ENCODE measurements around the gene EYA2.

The EYA2 gene

GRCh38 chr20:46984405-46984804 is 89.8 kb downstream of the EYA2 start:
- DNase-seq: no peak

GRCh38 chr20:46985250-46985649 is 90.6 kb downstream of the EYA2 start:
- no peak for DNase-seq

- DNase-seq: no peak
These were observed 91.0 kb downstream of the EYA2 start for GRCh38 chr20:46985671-46986070.

GRCh38 chr20:46987001-46987400 is 92.4 kb downstream of the EYA2 start:
- no peak for DNase-seq

- no peak for DNase-seq
These were observed 95.5 kb downstream of the EYA2 start for GRCh38 chr20:46990017-46990595.

GRCh38 chr20:46990596-46991104 is 96.0 kb downstream of the EYA2 start:
- DNase-seq: no peak

- no peak for DNase-seq
These were observed 96.5 kb downstream of the EYA2 start for GRCh38 chr20:46991168-46991567.

- DNase-seq: no peak
These were observed 97.4 kb downstream of the EYA2 start for GRCh38 chr20:46991880-46992639.

- DNase-seq: no peak
These were observed 98.0 kb downstream of the EYA2 start for GRCh38 chr20:46992640-46993035.

DNA sequence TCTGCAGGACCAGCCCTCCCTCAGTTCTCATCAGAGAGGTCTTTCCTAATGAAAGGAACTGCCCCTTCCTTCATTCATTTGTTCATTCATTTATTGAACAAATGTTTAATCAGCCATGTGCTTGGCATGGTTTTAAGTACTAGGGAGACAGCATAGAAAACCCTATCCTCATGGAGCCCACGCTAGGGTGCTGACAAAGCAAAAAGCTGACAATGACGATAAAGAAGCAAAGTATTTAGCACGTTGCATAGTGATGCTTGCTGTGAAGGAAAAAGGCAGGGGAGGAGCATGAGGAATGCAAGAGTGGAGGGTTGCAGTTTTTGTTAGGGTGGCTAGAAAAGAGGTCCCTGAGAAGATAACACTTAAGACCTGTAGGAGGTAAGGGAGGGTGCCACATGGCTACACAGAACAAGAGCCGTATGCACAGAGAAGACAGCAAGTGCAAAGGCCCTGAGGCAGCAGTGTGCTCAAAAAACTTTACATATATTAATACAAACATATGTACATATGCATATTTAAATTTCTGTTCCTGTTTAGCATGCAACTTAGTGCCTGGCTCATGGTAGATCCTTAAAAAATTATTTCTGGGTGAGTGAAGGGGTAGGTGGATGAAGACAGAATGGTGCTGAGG is 98.9 kb downstream of the EYA2 start:
- DNase-seq: no peak

DNA sequence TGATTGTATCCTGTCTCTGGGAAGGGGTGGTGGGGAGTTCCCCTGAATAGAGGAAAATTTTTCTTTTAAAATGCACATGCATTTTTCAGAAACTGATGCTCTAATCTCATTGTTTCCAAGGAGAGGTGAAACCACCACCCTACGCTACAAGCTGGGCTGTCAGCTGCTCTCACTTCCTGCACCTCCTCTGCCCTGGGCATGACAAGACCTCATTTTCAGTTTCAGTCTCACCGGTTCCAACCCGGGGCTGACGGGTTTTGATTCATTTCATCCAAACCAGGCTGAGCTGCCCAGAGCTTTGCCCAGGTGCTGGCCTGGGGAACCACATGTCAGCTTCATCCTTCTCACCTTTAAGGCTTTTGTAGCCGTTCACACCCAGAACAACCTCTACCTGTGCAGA is 99.7 kb downstream of the EYA2 start:
- no peak for DNase-seq

DNA sequence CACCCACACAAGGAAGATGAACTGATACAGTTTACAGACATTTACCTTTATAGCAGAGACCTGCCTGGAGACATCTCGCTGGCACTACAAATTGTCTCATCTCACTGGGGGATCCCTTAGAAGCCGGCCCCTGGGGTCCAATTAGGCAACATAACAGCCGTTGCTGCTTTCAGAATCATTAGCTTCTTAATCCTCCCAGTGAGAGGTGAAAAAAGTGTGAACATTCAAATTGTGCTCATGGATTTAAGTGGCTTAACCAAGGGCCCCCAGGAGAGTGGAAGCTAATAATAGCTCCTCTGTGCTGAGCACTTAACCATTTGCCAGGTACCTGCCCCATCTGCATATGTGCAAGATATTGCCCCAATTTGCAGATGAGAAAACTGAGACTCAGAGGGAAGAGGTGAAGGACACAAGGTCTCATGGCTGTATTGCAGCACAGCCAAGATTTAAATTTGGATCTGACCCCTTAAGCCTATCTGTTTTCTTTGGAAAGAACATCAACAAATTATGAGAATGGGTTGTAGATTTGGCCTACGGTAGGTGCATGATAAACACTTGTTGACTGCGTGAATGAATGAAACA is 101.0 kb downstream of the EYA2 start:
- no peak for DNase-seq

- DNase-seq: no peak
These were observed 102.5 kb downstream of the EYA2 start for GRCh38 chr20:46997187-46997586.

DNA sequence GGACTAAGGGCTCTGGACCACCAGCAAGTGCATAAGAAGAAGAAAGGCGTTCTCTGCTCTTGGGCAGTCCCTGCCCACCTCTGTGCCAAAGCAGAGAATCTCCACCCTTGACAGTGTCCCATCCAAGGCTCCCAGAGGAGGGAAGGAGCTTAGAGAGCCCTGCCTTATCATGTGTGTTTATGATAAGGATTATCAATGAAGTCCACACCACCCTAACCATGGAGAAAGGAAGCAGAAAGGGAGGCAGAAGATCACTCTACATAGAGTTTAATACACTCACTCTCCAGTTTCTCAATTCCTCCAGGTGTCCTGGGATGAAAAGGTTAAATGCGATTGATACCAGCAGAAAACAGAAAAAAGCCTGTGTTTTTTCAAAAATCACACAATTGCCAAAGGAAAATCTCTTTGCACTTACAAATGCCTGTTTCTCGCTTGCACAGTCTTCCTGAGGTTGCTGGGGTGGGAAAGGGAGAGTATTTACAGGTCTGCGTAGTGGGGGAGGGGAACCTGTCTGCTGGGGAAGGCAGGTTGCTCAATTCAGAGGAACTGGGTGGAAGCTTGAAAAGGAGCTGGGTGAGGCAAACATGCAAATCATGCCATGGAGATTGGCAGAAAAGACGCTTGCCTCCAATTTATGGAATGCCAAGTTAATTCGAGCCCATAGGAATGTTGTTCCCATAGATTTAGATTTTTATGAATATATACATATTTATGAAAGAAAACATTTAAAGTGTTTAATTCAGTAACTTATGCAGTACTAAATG is 104.0 kb downstream of the EYA2 start:
- no peak for DNase-seq

- DNase-seq: no peak
These were observed 105.3 kb downstream of the EYA2 start for GRCh38 chr20:46999801-47000465.

GRCh38 chr20:47003223-47003622 is 108.6 kb downstream of the EYA2 start:
- no peak for DNase-seq

DNA sequence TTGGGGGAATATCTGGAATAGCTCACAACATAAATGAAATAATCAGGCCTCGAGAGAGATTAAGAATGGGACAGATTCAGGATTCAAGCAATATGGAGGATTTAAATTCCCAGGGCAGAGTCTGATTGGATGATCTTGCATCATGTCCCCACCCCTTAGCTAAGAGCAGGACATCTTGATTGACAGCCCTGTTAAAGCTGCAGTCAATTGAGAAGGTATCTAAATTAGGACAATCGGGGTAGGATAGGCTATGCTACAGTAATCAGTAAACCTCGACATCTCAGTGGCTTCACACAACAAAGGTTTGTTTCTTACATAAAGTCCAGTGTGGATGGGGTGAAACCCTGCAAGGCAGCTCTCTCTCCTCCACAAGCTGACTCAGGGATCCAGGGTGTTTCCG is 109.5 kb downstream of the EYA2 start:
- no peak for DNase-seq

DNA sequence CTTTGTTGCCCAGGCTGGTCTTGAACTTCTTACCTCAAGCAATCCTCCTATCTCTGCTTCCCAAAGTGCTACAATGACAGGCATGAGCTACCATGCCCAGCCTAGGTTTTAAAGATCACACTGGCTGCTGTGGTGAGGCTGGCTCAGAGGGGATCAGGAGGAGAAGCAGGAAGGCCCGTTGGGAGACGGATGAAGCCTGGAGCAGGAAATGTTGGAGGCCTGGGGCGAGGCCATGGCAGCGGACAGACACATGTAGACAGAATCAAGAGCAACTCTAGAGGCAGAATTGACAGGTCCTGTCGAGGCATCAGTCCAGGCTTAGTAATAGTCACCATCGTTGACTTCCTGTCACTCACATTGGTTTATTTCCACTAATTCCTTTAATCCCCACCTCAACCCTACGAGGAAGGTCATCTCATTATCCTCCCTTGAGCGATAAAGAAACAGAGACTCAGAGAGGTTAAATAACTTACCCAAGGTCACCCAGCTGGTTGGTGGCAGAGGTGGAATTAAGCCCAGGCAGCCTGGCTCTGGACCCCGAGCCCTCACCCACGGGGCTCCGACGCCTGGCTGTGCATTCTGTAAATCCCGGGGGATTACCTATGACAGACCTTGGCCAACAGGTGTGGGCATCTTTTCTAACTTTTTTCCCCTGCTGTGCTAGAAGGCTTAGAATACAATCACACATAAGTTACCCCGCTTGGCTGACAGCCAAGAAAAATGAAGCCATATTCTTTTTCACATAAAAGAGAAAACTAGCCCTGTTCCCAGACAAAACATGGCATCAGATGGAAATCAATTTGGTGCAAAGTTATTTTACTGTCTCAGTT is 113.4 kb downstream of the EYA2 start:
- no peak for DNase-seq

- DNase-seq: no peak
These were observed 114.3 kb downstream of the EYA2 start for GRCh38 chr20:47008842-47009518.

- no peak for DNase-seq
These were observed 115.1 kb downstream of the EYA2 start for GRCh38 chr20:47009784-47010183.

GRCh38 chr20:47011984-47012383 is 117.3 kb downstream of the EYA2 start:
- no peak for DNase-seq

Data from NCI-H1930 (cell line).